GM23248 (cell line): ENCODE data around the gene UPK3A.

ENCODE experiments used
- EZH2 ChIP-seq: fragments of 200-600 bp; sonication (generic); IDR thresholded peaks from 2 replicates; pipeline ENCODE4 v1.6.1; 2018; ENCODE audit warnings: antibody characterized with exemption, mild to moderate bottlenecking; ENCODE audit not compliant: insufficient read depth, poor library complexity, severe bottlenecking
- EZH2phosphoT487 ChIP-seq: fragments of 200-600 bp; sonication (generic); IDR thresholded peaks from 2 replicates; pipeline ENCODE4 v1.6.1; 2018; ENCODE audit warnings: antibody characterized with exemption, moderate library complexity, mild to moderate bottlenecking, low read depth; ENCODE audit not compliant: insufficient read depth

- TF ChIP-seq EZH2phosphoT487 (no peak), EZH2 (no peak)
These were observed 37.1 kb downstream of the UPK3A start for GRCh38 chr22:45321827-45322226.
